GM12878 (cell line): ENCODE measurements around the gene TTYH3. TPM values are rescaled to one million over a fixed set of nuclear protein-coding genes. Genes with fewer than 3 reads are reported as not detected.

Source experiments
- ATAC-seq: fragments of 200-7000 bp; cut with Tn5 transposase; 3 replicates; pipeline ENCODE4 v1.9.1; 2020; ENCODE audit warnings: mild to moderate bottlenecking, moderate library complexity
- BruUV-seq: library from RNA; stranded (reverse); fragments of 400-500 nt; replicated peaks from 2 replicates; lab custom pipeline; 2021; lab: Mats Ljungman, UMichigan
- CTCF ChIA-PET: fragments of 300-600 bp; sonication (Branson Sonifier 250); formaldehyde crosslinking; extraction: SDS; loops from one replicate; lab custom pipeline; 2021; ENCODE audit warnings: inconsistent platforms; lab: Yijun Ruan, JAX
- POLR2A ChIA-PET: fragments of 350-600 bp; formaldehyde crosslinking; extraction: SDS; loops from one replicate; lab custom pipeline; 2021; ENCODE audit warnings: inconsistent platforms; lab: Charles Lee
- RAD21 ChIA-PET: fragments of 300-600 bp; sonication (Branson Sonifier 250); formaldehyde crosslinking; loops from one replicate; lab custom pipeline; 2023; ENCODE audit warnings: antibody characterized with exemption; ENCODE audit not compliant: unreplicated experiment; lab: Charles Lee
- SMC1A ChIA-PET: fragments of 300-600 bp; sonication (Branson Sonifier 250); formaldehyde crosslinking; loops from one replicate; lab custom pipeline; 2023; ENCODE audit not compliant: unreplicated experiment, uncharacterized antibody; lab: Charles Lee
- DNase-seq: peaks from one replicate; pipeline ENCODE4 v3.0.0-alpha.2; 2011; ENCODE audit warnings: low read depth, low spot score
- FAIRE-seq: peaks from 3 replicates; lab custom pipeline; 2011; peaks lifted over from hg19 to GRCh38; lab: Jason Lieb, UNC
- H2AFZ ChIP-seq: 2 replicates; pipeline ENCODE4 v1.6.0; 2011; ENCODE audit warnings: low read depth, low read length, control low read depth; ENCODE audit not compliant: control insufficient read depth
- H3K27ac ChIP-seq: 2 replicates; pipeline ENCODE4 v1.5.1; 2011; ENCODE audit warnings: control low read depth; ENCODE audit not compliant: control insufficient read depth, insufficient read depth
- H3K27me3 ChIP-seq, 2 experiments: replicated peaks in 1 of 2; 2 replicates each; pipeline versions ENCODE4 v1.6.0 to v1.6.1; 2011; ENCODE audit warnings: low read length in 1 of 2; ENCODE audit not compliant: control insufficient read depth in 2 of 2, insufficient read depth in 2 of 2
- H3K36me3 ChIP-seq, 2 experiments: 2 replicates each; pipeline ENCODE4 v1.5.1; 2011; ENCODE audit warnings: low read length in 1 of 2; ENCODE audit not compliant: control insufficient read depth in 2 of 2, insufficient read depth in 2 of 2
- H3K4me1 ChIP-seq: 2 replicates; pipeline ENCODE4 v1.6.1; 2011; ENCODE audit warnings: mild to moderate bottlenecking, low read length, moderate library complexity, mixed read lengths; ENCODE audit not compliant: control insufficient read depth, insufficient read depth
- H3K4me2 ChIP-seq: 2 replicates; pipeline ENCODE4 v1.6.0; 2011; ENCODE audit warnings: control low read depth; ENCODE audit not compliant: control insufficient read depth, insufficient read depth
- H3K4me3 ChIP-seq: fragments of 200-600 bp; sonication (generic); 2 replicates; pipeline ENCODE4 v1.5.1; 2016
- H3K79me2 ChIP-seq: 2 replicates; pipeline ENCODE4 v1.6.0; 2011; ENCODE audit warnings: low read length; ENCODE audit not compliant: control insufficient read depth, insufficient read depth
- H3K9ac ChIP-seq: 2 replicates; pipeline ENCODE4 v1.8.0; 2011; ENCODE audit warnings: low read length, control low read depth, mixed read lengths; ENCODE audit not compliant: control insufficient read depth, insufficient read depth
- H3K9me3 ChIP-seq: replicated peaks from 3 replicates; pipeline ENCODE4 v1.5.1; 2011; ENCODE audit warnings: mild to moderate bottlenecking, low read length; ENCODE audit not compliant: control insufficient read depth, insufficient read depth
- H4K20me1 ChIP-seq: 2 replicates; pipeline ENCODE4 v1.6.0; 2011; ENCODE audit not compliant: control insufficient read depth, insufficient read depth
- ATF2 ChIP-seq: IDR thresholded peaks from 2 replicates; pipeline ENCODE4 v1.6.1; 2012; ENCODE audit warnings: low read length, inconsistent platforms
- EED ChIP-seq: sonication (generic); IDR thresholded peaks from 2 replicates; pipeline ENCODE4 v1.6.1; 2016; ENCODE audit warnings: antibody characterized with exemption, low read depth
- ELK1 ChIP-seq: IDR thresholded peaks from 2 replicates; pipeline ENCODE4 v1.6.1; 2012; ENCODE audit warnings: low read depth, low read length, improper control_type of control experiment
- IKZF1 ChIP-seq: fragments of 450-650 bp; conservative IDR thresholded peaks from 2 replicates; pipeline ENCODE4 v1.6.1; 2017; ENCODE audit warnings: antibody characterized with exemption, mild to moderate bottlenecking
- MYB ChIP-seq: fragments of 150-350 bp; IDR thresholded peaks from 2 replicates; pipeline ENCODE4 v1.6.1; 2014; ENCODE audit warnings: mild to moderate bottlenecking, low read depth, low read length, borderline replicate concordance
- NFXL1 ChIP-seq: fragments of 450-650 bp; IDR thresholded peaks from 2 replicates; pipeline ENCODE4 v1.6.1; 2017; ENCODE audit warnings: antibody characterized with exemption, mild to moderate bottlenecking, borderline replicate concordance
- NKRF ChIP-seq: fragments of 450-650 bp; conservative IDR thresholded peaks from 2 replicates; pipeline ENCODE4 v1.6.1; 2017; ENCODE audit warnings: mild to moderate bottlenecking, moderate library complexity
- NR2C1 ChIP-seq: fragments of 450-650 bp; IDR thresholded peaks from 2 replicates; pipeline ENCODE4 v1.6.1; 2017; ENCODE audit warnings: antibody characterized with exemption, mild to moderate bottlenecking, moderate library complexity
- NRF1 ChIP-seq: conservative IDR thresholded peaks from 2 replicates; pipeline ENCODE4 v1.6.1; 2011; ENCODE audit warnings: mild to moderate bottlenecking, low read depth, low read length, improper control_type of control experiment
- PAX5 ChIP-seq: IDR thresholded peaks from 2 replicates; pipeline ENCODE4 v1.6.1; 2011; ENCODE audit warnings: low read depth, low read length, borderline replicate concordance
- POLR2AphosphoS5 ChIP-seq: IDR thresholded peaks from 2 replicates; pipeline ENCODE4 v1.6.1; 2011; ENCODE audit warnings: mild to moderate bottlenecking, low read length, inconsistent platforms
- PRDM15 ChIP-seq: fragments of 450-650 bp; formaldehyde crosslinking; IDR thresholded peaks from 2 replicates; pipeline ENCODE4 v1.4.0; 2020; ENCODE audit warnings: mild to moderate bottlenecking, moderate library complexity
- RAD21 ChIP-seq: IDR thresholded peaks from 2 replicates; pipeline ENCODE4 v1.6.1; 2011; ENCODE audit warnings: mild to moderate bottlenecking, low read depth, low read length, moderate library complexity; ENCODE audit not compliant: insufficient read depth
- SMAD1 ChIP-seq: fragments of 450-650 bp; IDR thresholded peaks from 2 replicates; pipeline ENCODE4 v1.6.1; 2018; ENCODE audit warnings: mild to moderate bottlenecking, low read depth; ENCODE audit not compliant: partially characterized antibody
- SMC3 ChIP-seq: IDR thresholded peaks from 2 replicates; pipeline ENCODE4 v1.6.1; 2011; ENCODE audit warnings: low read length, improper control_type of control experiment, borderline replicate concordance
- STAT1 ChIP-seq: fragments of 450-650 bp; conservative IDR thresholded peaks from 2 replicates; pipeline ENCODE4 v1.6.1; 2014; ENCODE audit warnings: antibody characterized with exemption, mild to moderate bottlenecking
- YY1 ChIP-seq: IDR thresholded peaks from 2 replicates; pipeline ENCODE4 v1.6.1; 2011; ENCODE audit warnings: low read depth, mild to moderate bottlenecking, low read length
- ZNF384 ChIP-seq: IDR thresholded peaks from 2 replicates; pipeline ENCODE4 v1.6.1; 2012; ENCODE audit warnings: low read depth, mild to moderate bottlenecking, low read length, improper control_type of control experiment, borderline replicate concordance
- WGBS: methylation state at CpG from one replicate; pipeline ENCODE4 v1.1.6; 2016; ENCODE audit warnings: low lambda C conversion rate; ENCODE audit not compliant: insufficient replicate concordance, insufficient coverage; ENCODE audit errors: missing lambda C conversion rate; 5-methylcytosine and 5-hydroxymethylcytosine counted together
- in situ Hi-C: fragments of 300-500 bp; cut with MboI; formaldehyde crosslinking; loops from 9 replicates; pipeline ENCODE4 v1.14.3; 2018; ENCODE audit warnings: mixed read lengths
- intact Hi-C: fragments of 100-400 bp; cut with micrococcal nuclease; formaldehyde crosslinking; loops from one replicate; pipeline ENCODE4 v1.14.2; 2022; ENCODE audit not compliant: unreplicated experiment
- polyA plus RNA-seq, 11 experiments: library from polyadenylated mRNA; depleted of rRNA in 4 of 11; unstranded in 6 of 11; stranded (reverse) in 5 of 11; fragments of >200 nt; fragmentation: Nextera tagmentation in 4 of 11; fragmentation: Illumina TruSeq in 1 of 11; extraction: Ambion mirVana in 4 of 11; extraction: Trizol in 1 of 11; gene quantifications; 1 replicate in 1 of 11; 2 replicates in 10 of 11; pipeline versions ENCODE4 v1.2.1 to v1.2.3, GENCODE V29; 2011 to 2016; ENCODE audit warnings: inconsistent platforms in 2 of 11, missing spikeins in 2 of 11, low read depth in 1 of 11
- total RNA-seq, 4 experiments: library from RNA; depleted of rRNA in 3 of 4; stranded (reverse); fragments of >200 nt in 3 of 4; fragmentation: Illumina TruSeq in 1 of 4; extraction: Trizol in 1 of 4; gene quantifications; 2 replicates each; pipeline versions ENCODE4 v1.2.1 to v1.2.3, GENCODE V29; 2013 to 2021

The TTYH3 gene
- total and polyA plus RNA-seq, 10 of the 15 experiments (the other 5 are each of a cell fraction or from before 2014, with no cell fraction given), result 0.79 to 71.4 (median 10.5) TPM

- intact Hi-C loops (no loop called here), in situ Hi-C loops (no loop called here)
- WGBS, result 50% methylated on average over 11 of the region's 11 CpGs
- no peak overlapping the region for H3K4me2 ChIP-seq
- FAIRE-seq (no peak), DNase-seq (no peak), ATAC-seq (no peak)
- H3K9me3 ChIP-seq, result no peaks in the 10 kb centered on the region
- CTCF ChIA-PET, result no interaction called here
- SMC1A ChIA-PET, result interaction anchor here (1.2 kb wide), 1 partner anchor 44 kb away, joined by 3 read pairs; no protein-coding TSS in a partner anchor
- peaks cover 10% of the 10 kb centered on the region for H3K4me1 ChIP-seq
- no peak overlapping the region for H2AFZ ChIP-seq
- H3K27ac ChIP-seq, result no peak overlapping the region
- no TSS peak for BruUV-seq
- no peaks in the 10 kb centered on the region for H3K36me3 ChIP-seq
- H3K9ac ChIP-seq, result no peak overlapping the region
- TF ChIP-seq NFXL1, result no peak
- TF ChIP-seq IKZF1, result no peak
- TF ChIP-seq NR2C1, result no peak
- no peak for TF ChIP-seq ELK1
- no peak for TF ChIP-seq SMC3
- no peak for TF ChIP-seq NKRF
- TF ChIP-seq PRDM15 (CRISPR knock-in tag), result no peak
- TF ChIP-seq PAX5, result no peak
- no peak for TF ChIP-seq RAD21
- no peak for TF ChIP-seq POLR2AphosphoS5
- TF ChIP-seq STAT1, result no peak
- TF ChIP-seq YY1, result no peak
- no peak for TF ChIP-seq SMAD1
- TF ChIP-seq EED, result no peak
- TF ChIP-seq NRF1, result no peak
- no peak for TF ChIP-seq MYB
- no peak for TF ChIP-seq ZNF384
- TF ChIP-seq ATF2, result no peak
- RAD21 ChIA-PET, result interaction anchor here (0.6 kb wide), 1 partner anchor 520 kb away, joined by 3 read pairs; no protein-coding TSS in a partner anchor
- H4K20me1 ChIP-seq, result no peaks in the 10 kb centered on the region
- POLR2A ChIA-PET, result interaction anchor here (0.6 kb wide), 1 partner anchor 68 kb away, joined by 3 read pairs; no protein-coding TSS in a partner anchor
- H3K27me3 ChIP-seq, result no peaks in the 10 kb centered on the region
- H3K79me2 ChIP-seq, result no peaks in the 10 kb centered on the region
- H3K4me3 ChIP-seq, result no peak overlapping the region
Measured at GRCh38 chr7:2611401-2611800, 20.4 kb upstream of the TTYH3 start.
